ENCODE measurements around the gene MBNL1.

MBNL1 gene

DNA sequence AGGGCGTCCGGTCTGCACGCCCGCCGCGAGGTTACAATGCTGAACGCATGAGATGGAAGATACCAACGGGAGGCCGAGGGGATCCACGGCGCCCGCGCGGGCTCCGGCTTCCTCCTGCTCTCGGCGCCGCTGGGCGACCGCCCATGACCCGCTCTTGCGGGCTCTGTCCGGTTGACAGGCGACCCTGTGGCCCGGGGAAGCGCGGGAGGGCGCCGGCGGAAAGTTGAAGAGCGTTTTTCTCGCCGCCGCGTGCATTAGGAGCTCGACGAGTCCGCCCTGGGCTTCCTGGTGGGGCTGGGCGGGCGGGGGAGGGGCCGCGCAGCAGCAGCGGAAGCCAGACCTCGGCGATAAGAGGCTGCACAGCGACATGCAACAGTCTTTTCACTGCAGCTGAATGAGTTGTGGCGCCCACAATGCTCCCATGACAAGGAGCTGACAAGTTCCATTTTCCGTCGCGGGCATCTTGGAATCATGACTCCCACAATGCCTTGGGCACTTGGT is at the start of gene MBNL1:
TSS of gene MBNL1 (plus strand) at position 375 of the 501 bp plus-strand sequence. CDS start 31,265 bp downstream, outside the sequence.
- peak; percentile 97 for DNase-seq

GRCh38 chr3:152219216-152219615 is 49.5 kb upstream of the MBNL1 start:
- DNase-seq, result no peak

DNA sequence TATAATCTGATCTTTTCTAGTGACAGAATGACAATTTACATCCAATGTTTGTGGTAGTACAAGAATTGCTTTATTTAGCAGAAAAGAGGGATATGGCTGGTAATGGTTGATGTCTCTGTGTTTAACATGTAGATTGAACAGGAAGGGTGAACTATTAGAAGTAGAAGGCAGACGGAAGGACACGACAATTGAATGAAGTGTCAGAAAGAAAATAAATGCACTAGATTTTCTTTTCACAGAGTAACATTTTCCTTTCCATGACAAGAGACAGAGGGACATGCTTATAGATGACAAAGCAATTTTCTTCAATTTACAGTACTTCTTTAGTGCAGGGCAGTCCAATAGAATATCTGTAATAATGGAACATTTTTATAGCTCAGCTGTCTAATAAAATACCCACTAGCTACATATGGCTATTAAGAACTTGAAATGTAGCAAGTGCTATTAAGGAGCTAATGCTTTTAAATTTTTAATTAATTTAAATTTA is 48.9 kb upstream of the MBNL1 start:
- no peak for DNase-seq

DNA sequence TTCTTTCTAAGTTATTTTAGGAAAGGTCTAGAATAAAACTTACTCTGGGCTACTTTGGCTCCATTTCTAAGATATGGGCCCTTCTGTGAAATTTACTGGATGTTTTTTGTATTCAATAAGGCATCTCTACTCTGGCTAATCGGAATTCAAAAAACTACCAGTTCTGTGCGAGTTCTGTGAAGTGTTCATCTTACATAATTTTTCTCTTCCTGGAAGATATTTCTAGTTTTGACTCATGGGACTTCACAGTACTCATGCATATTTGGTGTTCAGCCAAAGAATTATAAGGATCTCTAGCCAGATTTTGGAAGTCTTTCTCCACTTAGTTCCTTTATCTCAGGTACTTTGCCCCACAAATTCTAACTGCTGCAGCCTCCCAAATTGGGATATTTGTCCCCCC is 46.4 kb upstream of the MBNL1 start:
- DNase-seq, result no peak

DNA sequence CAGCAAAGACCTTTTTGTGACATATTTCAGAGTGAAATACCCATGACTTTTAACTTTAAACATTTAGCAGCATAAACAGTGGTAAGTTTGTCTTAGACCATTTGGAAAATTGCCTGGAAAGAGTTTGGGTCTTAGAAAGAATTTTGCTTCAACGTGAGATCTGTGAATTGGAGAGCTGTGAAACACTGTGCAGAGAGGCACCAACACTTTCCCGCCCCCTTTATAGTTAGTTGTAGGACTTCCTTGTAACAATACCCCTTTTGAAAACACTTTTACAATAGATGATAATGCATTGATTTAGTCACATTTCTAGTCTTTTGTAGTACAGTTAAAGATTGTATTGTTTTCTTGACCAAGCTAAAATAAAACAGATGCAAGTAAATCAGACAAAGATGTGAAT is 43.5 kb upstream of the MBNL1 start:
- no peak for DNase-seq

DNA sequence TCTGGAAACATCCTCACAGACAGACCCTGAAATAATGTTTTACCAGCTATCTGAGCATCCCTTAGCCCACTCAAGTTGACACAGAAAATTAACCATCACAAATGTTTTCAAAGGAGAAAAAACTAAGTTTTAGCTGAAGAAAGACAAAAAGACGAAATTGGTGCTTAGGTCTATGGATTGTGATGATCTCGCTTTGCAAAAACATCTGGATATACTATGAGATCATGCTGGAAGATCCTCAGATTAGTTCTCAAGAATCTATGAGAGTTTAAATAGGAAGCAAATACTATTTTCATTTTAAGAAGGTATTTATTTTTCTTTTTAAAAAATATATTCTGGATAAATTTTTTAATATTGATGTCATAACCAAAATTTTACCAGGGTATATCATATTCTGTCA is 42.6 kb upstream of the MBNL1 start:
- DNase-seq, result no peak

- DNase-seq, result no peak
These were observed 41.7 kb upstream of the MBNL1 start for GRCh38 chr3:152227027-152227426.

DNA sequence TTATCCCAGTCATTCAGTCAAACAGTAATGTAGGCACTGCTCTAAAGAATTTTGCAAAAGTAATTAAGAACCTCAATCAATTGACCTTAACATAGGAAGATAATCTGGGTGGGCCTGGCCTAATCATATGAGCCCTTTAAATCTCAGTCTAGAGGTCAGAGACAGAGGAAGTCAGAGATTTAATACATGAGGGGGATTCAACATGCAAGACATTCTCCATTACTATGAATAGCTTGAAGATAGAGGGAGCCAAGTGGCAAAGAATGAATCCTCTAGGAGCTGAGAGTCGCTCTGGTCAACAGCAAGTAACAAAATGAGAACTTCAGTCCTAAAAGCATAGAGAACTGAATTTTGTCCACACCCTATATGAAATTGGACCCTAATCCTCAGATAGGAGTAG is 39.0 kb upstream of the MBNL1 start:
- no peak for DNase-seq

DNA sequence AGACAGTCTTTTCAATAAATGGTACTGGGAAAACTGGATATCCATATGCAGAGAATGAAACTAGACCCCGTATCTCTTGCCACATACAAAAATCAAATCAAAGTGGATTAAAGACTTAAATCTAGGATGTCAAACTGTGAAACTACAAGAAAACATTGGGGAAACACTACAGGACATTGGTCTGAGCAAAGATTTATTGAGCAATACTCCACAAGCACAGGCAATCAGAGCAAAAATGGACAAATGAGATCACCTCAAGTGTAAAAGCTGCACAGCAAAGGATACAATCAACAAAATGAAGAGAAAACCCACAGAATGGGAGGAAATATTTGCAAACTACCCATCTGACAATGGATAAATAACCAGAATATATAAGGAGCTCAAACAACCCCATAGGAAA is 38.4 kb upstream of the MBNL1 start:
- DNase-seq, result no peak

DNA sequence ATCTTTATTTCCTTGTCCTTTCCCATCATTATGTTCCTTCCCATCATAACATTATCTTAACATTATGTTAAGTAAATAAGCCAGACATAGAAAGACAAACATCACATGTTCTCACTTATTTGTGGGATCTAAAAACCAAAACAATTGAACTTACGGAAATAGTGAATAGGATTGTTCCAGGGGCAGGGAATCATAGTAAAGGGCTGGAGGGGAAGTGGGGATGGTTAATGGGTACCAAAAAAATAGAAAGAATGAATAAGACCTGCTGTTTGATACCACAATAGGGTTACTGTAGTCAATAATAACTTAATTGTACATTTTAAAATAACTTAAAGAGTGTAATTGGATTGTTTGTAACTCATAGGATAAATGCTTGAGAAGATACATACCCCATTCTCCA is 36.7 kb upstream of the MBNL1 start:
- DNase-seq, result no peak

GRCh38 chr3:152232679-152233078 is 36.0 kb upstream of the MBNL1 start:
- no peak for DNase-seq

GRCh38 chr3:152234657-152235375 is 33.9 kb upstream of the MBNL1 start:
- no peak for DNase-seq

- DNase-seq, result peak; percentile 68
These were observed 32.9 kb upstream of the MBNL1 start for GRCh38 chr3:152235709-152236298.

GRCh38 chr3:152236716-152237115 is 32.0 kb upstream of the MBNL1 start:
- DNase-seq, result peak; percentile 32

- DNase-seq, result no peak
These were observed 27.3 kb upstream of the MBNL1 start for GRCh38 chr3:152241142-152242017.

DNA sequence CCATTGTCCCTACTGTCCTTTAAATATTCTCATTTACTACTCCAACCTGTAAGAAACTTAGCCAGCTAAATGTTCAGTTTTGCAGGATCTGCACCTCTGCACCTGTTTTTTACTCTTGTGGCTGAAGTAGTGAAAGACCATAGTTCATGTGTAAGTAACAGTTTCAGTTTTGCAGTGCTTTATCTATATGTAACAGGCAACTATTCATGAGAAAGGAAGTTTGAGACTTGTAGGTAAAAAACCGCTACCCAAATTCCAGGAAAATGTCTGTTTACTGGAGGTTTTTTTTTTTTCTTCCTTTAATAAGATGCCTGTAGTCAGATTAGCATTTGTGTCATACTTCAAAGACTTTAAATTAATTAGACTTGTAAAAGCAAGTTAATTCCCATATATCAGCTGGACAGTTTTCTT is 25.4 kb upstream of the MBNL1 start:
- DNase-seq, result peak; percentile 97

GRCh38 chr3:152243721-152244516 is 24.8 kb upstream of the MBNL1 start:
- DNase-seq, result peak; percentile 85

DNA sequence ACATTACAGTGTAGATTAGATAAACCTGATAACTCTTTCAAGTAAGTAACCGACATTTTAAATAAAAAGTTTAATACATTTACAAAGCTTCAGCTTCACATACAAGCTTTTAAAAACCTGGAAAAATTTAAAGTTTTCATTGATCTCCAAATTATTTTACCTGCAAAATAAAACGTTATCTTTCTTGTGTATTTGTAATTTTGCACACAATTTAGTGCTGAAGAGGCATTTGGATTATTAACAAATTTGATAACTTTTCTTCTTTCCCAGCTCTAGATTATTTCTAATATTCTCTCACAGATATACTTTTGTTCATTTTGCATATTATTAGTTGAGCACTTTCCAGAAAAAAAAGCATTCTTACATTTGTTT is 24.2 kb upstream of the MBNL1 start:
- DNase-seq, result no peak

DNA sequence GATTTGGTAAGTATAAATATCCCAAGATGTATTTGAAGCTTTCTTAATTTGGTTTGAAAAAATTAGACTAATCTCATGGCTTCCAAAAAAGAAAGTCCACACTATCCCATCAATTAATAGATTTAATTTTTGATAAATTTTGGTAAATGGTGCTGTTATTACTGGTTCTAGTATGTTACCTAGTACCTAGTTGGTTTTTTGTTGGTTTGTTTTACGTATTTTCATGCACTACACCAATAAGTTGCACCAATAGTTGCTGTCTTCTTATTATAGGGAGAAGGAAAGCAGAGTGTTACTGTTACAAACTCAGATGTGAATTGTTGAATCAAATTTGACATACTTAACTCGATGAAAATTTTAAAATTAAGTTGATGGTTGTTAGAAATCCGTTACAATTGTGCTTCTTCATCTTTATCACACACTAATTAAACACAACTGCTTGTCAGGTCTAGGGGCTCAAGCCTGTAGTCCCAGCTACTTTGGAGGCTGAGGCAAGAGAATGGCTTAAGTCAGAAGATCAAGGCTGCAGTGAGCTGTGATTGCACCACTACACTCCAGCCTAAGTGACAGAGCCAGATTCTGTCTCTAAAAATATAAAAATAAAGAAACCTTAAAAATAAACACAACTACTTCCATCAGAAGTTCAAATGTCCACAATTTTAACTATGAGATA is 23.1 kb upstream of the MBNL1 start:
- peak; percentile 67 for DNase-seq

DNA sequence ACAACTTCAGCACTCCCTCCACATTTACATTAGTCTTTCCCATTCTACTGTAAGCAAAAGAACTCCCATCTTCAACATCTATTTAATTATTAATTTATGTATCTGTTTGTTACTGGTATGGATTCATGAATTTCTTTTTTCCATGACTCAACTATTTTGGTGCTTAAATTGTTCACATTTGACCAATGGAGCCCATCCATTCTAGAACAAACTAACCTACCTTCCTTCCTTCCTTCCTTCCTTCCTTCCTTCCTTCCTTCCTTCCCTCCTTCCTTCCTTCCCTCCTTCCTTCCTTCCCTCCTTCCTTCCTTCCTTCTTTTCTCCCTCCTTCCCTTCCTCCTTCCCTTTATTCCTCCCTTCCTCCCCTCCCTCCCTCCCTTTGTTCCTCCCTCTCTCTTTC is 16.8 kb upstream of the MBNL1 start:
- no peak for DNase-seq

GRCh38 chr3:152252755-152253154 is 16.0 kb upstream of the MBNL1 start:
- no peak for DNase-seq

- DNase-seq, result no peak
These were observed 15.2 kb upstream of the MBNL1 start for GRCh38 chr3:152253514-152253913.

Measured in hematopoietic multipotent progenitor cell treated with erythropoietin and hydrocortisone succinate and interleukin-3 and kit ligand, for 6 days (in vitro differentiated cells).